Ramos (cell line): ENCODE results near the gene ACAD9.
"Not testable (repeated sequence)": the region's sequence is repeated elsewhere in the genome, so short reads cannot be mapped to it uniquely, and the experiment has no call there.

ENCODE experiments used
- in situ Hi-C: fragments of 300-500 bp; cut with MboI; formaldehyde crosslinking; loops from one replicate; pipeline ENCODE4 v1.14.3; 2022; ENCODE audit warnings: low sequenced_read_pairs; ENCODE audit not compliant: unreplicated experiment

Gene ACAD9

DNA sequence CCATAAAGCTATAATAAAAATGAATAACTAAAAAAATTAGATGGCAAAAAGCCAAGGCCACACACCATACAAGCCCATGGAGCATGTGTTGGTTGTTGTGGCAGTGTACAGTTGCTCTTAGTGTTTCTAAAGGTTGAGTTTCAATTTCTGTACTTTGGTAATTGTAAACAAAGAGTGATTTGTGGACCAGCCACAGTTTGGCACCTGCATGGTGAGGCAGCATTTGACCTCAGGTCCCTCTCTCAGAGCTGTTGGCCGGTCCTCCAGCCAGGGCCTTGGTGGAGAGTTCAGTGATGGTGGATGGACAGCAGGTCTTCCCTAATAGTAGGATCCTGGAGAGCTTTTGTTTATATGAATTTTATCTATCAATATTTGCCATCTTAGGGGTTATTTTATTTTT lies 5.6 kb downstream of the ACAD9 start:
- in situ Hi-C loops: no loop called here

DNA sequence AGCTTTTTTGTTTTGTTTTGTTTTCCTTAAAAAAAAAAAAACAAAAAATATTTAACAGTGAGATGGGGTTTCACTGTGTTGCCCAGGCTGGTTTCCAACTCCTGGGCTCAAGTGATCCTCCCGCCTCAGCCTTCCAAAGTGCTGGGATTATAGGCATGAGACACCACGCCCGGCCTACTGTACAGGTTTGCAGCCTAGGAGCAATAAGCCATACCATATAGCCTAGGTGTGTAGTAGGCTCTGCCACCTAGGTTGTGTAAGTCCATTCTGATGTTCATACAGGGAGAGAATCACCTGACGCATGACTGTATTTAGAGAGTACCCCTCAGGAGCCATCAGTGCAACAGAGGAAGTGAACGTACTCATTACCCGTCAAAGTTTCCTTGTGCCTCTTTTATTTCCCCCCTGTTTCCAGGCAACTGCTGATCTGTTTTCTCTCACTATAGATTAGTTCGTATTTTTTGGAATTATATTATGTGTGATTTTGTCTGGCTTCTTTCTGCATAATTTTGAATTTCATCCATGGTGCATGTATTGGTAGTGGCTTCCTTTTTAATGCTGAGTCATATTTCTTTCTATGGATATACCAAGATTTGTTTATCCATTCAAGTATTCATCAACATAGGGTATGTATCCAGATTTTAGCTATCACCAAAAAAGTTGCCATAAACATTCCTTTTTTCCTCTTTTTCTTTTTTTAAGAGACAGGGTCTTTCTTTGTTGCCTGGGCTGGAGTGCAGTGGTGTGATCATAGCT lies 9.9 kb downstream of the ACAD9 start:
- in situ Hi-C loops: no loop called here

DNA sequence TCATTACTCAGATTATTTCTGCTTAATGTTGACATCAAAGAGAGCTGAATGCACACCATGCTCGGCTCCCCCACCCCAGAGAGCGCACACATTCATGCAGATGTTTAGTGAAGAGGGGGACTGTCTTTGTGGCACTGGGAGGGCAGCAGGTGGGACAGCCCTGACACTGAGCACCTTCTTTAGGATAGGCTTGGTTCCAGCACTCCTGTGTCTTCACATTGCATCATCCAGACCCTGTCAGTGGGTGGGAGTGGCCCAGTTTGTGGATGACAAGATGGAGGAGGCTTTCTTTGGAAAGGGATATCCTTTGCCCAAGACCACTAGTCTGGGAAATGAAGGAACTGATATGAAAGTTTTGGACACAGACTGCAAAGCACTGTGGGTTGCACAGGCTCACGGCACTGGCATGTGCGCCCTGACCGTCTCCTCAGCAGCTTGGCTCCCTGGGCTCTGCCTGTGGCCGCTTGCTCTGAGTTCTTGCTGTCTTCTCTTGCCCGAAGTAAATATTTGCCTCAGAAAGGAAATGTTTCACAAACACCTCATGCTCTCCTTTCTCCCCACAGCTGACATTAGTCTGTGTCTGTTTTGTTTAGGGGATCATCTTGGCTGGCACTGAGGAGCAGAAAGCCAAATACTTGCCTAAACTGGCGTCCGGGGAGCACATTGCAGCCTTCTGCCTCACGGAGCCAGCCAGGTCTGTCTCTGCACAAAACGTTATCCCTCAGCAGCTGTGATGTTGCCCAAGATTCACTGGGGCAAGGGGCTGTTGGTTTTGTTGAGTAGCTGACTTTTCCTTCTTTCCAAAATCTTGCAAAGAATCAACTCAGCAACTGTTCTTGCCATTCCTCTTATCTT lies 16.6 kb downstream of the ACAD9 start:
- in situ Hi-C loops: no loop called here

DNA sequence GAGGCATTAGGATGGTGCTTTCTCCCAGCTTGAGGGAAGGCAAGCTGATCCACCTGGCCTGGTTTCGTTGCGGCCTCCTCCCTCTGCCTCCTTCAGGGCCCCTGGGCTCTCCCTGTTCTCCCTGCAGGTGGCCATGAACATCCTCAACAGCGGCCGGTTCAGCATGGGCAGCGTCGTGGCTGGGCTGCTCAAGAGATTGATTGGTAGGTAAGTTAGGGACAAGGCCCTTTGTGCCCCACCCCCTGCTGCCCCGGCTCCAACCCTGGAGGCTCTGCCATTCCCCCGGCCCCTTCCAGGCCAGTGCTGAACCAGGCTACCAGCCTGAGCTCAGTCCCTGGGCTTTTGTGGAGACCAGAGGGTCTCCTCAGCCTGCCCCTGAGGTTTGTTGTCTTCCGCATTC lies 23.0 kb downstream of the ACAD9 start:
- in situ Hi-C loops: no loop called here

DNA sequence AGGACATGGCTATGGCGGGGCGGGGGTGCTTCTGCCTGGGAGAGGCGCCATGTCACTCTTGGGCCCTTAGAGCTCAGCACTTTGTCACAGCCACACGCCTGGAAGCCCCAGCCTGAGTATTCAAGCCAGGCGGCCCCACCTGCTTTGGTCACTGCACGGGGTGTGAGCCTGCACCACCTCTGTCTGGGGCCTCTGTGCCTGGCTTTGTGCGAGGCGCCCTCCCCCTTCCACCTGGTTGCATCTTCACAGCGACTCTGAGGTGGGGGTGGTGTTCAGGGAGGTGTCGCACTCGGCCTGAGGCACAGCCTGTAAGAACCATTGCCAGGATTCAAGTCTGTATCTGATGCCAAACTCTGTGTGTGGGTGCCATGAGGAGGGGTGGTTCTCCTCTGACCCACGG lies 24.1 kb downstream of the ACAD9 start:
- in situ Hi-C loops: no loop called here

DNA sequence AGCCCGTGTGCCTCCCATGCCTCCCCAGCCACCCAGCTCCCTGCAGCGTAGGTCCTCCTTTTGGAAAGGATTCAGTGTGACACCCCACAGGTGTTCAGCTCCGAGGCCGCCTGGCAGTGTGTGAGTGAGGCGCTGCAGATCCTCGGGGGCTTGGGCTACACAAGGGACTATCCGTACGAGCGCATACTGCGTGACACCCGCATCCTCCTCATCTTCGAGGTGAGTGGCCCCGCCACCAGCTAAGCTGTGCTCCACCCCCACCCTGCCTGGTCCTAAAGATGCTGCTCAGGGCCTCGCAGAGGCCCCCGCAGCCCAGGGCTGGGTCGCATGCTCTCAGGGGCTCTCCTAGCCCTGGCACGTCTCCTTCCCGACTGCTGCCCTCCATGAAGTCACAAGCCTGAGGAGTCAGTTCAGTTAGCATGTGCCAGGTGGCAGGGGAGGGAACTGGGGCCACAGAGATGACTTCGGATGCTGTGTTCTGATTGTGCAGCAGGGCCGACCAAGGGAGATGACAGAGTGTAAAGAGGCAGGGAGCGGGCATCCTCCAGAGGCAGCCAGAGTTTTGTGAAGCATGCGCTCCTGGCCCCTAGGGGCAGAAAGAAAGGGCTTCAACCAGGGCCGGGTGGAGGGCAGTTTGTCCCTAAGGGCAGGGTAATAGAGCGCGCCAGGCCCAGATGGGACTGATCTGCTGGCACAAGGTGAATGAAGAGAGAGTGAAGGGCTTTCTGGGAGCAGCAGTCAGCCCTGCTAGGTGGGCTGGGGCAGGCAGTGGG lies 26.8 kb downstream of the ACAD9 start:
- in situ Hi-C loops: no loop called here

DNA sequence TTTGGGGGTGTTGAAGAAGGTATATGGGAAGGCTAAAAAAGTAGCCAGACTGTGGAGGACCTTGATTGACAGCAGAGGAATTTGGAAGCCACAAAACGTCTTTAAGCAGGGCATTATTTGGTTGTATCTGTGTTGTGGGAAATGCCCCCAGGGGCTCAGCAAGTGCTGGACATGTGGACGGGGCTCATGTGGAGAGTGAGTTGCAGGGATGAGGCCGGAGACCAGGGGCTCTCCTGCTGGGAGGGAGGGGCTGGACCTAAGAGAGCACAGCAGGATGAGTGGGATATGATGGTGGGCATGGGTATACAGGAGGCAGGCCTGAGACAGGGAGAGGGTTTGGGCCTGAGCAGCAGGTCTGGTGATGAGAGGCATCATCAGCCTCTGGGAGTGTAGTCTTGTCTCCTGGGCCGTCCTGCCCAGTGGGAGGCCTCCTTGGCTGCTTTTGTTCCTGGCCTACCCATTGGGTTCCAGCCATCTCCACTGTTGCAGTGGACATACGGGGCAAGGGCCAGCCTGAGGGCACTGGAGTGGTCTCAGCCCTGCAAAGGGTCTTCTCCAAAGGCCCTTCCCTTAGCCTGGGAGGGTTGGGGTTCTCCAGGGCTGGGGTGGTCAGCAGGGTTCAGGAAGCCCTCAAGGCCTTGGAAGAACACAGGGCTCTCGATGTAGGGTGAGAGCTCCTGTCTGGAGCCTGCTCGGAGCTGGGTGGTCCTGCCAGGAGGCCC lies 27.5 kb downstream of the ACAD9 start:
- in situ Hi-C loops: no loop called here

DNA sequence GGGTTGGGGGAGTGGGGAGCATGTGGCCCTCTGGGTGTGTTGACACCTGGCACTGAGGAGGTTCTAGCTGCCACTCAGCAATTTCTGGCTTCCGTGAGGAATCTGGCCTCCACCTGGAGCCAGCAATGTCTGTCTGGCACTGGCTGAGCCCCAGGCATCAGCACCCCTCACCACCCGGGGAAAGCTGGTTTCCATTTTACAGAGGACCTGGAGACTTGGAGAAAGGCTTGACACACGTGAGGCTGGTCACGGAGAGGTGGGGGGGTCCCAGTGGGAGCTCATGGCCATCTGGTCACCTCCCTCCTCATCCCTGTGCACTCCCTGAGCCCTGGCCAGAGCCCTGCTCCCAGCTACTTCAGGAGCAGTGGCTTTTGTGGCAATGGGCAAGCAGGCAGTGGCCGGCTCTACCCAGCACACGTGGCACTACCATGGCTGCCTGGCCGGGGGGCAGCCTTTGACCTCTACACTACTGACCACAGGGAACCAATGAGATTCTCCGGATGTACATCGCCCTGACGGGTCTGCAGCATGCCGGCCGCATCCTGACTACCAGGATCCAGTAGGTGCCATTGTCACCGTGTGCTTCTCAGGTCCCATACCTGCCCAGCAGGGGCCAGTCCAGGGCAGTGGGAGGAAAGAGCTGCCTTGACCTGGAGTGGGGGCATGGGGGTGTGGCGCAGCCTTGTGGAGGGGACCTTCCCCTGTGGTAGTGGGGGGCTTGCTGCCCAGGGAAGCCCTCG lies 28.5 kb downstream of the ACAD9 start:
- in situ Hi-C loops: no loop called here

DNA sequence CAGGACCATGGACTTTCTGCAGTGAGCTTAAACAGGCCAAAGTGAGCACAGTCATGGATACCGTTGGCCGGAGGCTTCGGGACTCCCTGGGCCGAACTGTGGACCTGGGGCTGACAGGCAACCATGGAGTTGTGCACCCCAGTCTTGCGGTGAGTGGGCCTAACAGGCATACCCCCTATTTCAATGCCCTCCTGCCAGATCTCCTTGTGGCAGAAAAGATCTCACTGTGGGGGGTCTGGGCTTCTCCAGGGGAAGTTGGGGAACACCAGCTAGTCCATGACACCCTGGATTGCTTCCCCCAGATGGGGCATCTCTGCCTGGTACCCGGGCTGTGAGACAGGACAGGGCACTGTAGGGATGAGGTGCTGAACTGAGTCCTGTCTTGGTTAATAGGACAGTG lies 29.5 kb downstream of the ACAD9 start:
- in situ Hi-C loops: no loop called here

DNA sequence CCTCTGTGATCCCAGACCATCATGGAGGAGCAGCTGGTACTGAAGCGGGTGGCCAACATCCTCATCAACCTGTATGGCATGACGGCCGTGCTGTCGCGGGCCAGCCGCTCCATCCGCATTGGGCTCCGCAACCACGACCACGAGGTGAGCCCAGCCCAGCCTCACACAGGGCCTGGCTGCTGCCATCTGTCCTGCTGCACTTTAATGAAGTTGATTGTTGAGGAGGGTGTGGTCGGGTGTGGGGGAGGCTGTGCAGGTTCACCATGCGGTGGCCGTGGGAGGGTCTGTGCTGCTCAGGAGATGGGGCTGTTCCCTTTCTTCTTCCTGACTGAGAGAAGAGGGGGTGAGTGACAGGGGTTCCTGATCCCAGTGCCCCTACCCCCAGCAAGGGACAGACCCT lies 30.6 kb downstream of the ACAD9 start:
- in situ Hi-C loops: no loop called here

DNA sequence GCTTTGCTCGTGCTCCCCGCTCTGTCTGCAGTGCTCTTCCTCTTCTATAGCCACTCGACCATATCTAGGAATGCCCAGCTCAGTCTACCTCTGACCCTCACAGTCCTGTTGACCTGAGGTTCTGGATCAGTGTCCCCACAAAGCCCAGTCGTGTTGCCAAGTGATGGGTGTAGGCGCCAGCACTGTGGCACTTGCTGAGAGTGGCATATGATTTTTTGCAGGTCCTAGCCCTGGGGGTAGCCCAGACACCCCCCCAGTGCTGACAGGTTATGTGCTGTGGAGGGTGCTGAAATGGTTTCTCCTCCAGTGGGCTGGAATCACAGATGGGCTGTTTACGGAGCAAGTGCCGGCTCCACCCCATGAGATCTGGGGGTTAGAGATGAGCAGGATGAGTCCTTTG lies 32.5 kb downstream of the ACAD9 start:
- in situ Hi-C loops: no loop called here

DNA sequence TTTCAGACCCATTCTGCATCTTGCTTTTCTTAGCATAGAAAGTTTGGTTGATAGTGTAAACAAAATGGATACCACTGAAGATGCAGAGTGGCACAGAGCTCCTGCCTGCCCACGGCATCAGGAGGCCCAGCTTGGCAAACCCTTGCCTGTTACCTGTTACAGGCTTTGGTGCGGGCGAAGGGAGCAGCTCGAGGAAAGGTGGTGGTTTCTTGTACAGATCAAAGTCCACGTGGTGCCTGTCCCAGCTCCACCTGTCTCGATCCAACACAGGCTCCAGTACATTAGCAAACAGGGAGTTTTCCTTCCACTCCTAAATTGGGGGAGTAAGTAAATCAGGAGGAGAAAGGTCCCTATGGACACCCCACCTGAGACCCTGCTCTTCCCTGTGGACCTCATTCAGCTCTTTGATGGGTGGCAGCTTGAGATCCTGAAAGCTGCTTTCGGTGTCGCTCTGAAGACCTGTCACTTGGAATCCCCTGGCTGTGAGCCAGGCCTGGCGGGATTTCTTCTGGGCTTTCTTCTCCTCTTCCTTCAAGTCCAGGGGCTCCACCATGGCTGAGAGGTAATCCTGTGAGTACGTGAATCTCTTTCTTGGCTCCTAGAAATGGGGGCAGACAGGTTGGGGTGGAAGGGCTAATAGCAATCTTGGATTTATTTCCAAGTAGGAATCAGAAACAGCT lies 35.7 kb downstream of the ACAD9 start:
- in situ Hi-C loops: no loop called here

DNA sequence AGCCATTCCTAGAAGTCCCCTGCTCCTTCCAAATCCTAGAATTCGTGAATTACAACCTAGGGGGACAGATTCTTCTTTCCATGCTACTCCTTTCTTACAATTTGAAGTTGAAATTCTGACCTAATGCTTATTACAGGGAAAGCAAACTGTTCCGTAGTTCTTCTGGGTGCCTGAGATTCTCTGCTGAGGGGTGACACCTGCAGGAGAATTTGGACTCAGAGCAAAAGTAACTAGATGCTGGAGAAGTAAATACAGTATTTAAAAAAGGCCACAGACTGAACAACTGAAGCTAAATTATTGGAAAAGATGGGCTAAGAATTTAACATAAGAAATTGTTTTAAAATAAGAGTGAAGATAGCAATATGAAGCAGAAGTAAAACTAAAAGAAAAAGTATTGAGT lies 37.9 kb downstream of the ACAD9 start:
- in situ Hi-C loops: no loop called here

DNA sequence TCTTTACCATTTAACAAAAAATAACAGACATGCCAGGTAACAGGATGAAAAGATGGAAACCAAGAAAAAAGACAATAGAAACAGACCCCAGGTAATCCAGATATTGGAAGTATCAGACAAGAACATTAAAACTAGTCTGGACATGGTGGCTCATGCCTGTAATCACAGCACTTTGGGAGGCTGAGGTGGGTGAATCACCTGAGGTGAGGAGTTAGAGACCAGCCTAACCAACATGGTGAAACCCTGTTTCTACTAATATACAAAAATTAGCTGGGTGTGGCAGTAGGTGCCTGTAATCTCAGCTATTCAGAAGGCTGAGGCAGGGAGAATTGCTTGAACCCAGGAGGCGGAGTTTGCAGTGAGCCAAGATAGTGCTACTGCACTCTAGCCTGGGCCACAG lies 40.6 kb downstream of the ACAD9 start:
- in situ Hi-C loops: no loop called here

DNA sequence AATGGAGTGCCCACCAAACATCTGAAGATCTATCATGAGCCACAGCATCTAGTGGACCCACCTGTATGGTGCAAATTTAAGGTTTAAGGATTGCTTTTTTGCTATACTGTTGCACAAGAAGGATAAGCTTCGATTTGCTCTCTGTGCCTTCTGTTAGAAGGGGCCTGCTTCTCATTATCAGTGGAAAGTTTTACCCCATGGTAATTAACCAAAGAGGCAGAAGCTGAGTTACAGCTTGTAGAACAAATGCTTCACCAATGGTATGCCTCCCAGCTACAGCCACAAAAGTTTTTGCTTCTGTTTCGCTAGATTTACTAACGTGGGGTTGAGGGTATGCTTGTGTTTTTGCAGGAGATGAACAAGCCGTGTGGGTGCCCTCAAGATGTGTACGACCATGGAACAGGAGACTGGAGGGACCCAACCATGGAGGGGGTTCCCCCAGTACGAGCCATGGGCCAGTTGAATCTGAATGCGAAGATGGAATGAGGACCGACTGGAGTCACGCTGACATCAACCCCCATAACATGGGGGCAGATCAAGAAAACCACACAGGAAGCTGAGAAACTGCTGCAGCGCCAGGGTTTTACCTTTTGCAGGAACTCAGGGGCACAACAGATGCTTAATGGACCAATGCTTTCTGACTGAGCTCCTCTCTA lies 43.5 kb downstream of the ACAD9 start:
- in situ Hi-C loops: no loop called here

DNA sequence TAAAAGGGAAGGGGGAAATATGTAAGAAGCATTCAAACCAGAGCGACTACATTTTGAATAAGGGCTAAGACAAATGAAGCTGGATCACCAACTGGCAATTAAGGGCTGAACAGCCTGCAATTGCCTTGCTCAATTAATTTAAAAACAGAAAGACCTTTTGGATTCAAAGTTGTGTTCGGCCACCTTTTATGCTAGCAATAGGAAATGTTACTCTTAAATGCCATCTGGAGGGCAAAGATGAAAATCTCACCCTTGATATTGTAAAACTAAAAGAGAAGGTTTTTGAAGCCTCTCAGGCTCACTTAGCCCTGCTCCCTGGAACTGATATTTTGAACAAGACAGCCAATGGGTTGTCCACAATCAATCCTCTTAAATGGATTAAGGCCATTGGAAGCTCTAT lies 44.2 kb downstream of the ACAD9 start:
- in situ Hi-C loops: no loop called here

DNA sequence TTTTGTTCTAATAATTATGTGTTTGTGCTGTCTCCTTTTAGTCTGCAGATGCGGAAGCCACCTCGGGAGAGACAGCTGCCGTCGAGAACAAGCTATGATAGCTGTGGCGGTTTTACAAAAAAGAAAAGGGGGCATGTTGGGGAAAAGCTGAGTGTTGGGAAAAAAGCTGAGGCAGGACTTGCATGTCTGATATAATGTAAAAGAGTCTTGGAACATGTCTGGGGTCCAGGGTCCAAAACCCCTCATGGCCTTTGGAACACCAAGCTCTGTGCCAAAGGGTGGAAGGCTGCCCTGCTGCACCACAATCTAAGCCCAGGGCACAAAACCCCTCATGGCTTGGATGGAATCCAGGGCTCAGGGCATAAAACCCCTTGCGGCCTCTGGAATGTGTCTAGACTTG lies 44.6 kb downstream of the ACAD9 start:
- in situ Hi-C loops: not testable (repeated sequence)

DNA sequence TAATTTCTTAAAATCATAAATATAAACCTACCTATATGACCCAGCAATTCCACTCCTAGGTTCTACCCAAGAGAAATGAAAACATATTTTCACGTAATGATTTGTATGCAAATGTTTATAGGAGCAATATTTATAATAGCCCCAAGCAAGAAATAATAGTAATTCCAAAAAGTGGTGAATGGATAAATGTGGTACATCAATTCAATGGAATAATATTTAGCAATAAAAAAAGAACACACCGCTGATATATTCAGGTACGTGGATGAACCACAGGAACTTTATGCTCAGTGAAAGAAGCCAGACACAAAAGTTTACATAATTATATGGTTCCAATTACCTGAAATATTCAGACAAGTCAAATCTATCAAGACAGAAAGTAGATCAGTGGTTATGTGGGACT lies 49.9 kb downstream of the ACAD9 start:
- in situ Hi-C loops: no loop called here

DNA sequence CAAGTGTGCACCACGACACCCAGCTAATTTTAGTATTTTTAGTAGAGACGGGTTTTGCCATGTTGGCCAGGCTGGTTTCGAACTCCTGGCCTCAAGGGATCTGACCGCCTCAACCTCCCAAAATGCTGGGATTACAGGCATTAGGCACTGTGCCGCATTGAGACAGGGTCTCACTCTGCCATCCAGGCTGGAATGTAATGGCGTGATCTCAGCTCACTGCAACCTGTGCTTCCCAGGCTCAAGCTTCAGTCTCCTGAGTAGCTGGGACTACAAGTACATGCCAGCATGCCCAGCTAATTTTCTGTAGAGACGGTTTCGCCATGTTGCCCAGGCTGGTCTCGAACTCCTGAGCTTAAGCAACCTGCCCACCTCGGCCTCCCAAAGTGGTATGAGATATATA lies 51.6 kb downstream of the ACAD9 start:
- in situ Hi-C loops: no loop called here
